ENCODE data around the gene SH3PXD2B. TPM values are rescaled to one million over a fixed set of nuclear protein-coding genes. Genes with fewer than 3 reads are reported as not detected.

The SH3PXD2B gene
- total RNA-seq, 6 experiments from 2014 or later: 2.5 to 6.8 (median 5.2) TPM

DNA sequence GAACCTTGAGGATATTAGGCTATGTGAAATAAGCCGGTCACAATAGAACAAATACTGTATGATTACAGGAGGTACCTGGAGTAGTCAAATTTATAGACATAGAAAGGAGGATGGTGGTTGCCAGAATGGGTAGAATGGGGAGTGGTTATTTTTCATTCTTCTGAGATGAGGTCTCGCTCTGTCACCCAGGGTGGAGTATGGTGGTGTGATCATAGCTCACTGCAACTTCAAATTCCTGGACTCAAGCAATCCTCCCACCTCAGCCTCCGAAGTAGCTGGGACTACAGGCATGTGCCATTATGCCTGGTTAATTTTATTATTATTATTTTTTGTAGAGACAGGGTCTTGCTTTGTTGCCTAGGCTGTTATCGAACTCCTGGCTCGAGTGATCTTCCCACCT lies 27.1 kb downstream of the SH3PXD2B start:
- H3K27ac ChIP-seq: no peak overlapping the region
- 94% methylated on average over 3 of the region's 5 CpGs for WGBS (ENCODE audit: insufficient coverage, low coverage, low lambda C conversion rate, missing lambda C conversion rate)
- DNase-seq: no peak
- H3K4me3 ChIP-seq: no peak overlapping the region
- intact Hi-C loops (cut with DNase I): no loop called here
- no peaks in the 10 kb centered on the region for H3K9me3 ChIP-seq
- H3K27me3 ChIP-seq: no peaks in the 10 kb centered on the region
- H3K4me1 ChIP-seq: no peaks in the 10 kb centered on the region
- TF ChIP-seq POLR2A (IDR thresholded peaks at IDR 0.05): no peak
- TF ChIP-seq, protein P1, sequence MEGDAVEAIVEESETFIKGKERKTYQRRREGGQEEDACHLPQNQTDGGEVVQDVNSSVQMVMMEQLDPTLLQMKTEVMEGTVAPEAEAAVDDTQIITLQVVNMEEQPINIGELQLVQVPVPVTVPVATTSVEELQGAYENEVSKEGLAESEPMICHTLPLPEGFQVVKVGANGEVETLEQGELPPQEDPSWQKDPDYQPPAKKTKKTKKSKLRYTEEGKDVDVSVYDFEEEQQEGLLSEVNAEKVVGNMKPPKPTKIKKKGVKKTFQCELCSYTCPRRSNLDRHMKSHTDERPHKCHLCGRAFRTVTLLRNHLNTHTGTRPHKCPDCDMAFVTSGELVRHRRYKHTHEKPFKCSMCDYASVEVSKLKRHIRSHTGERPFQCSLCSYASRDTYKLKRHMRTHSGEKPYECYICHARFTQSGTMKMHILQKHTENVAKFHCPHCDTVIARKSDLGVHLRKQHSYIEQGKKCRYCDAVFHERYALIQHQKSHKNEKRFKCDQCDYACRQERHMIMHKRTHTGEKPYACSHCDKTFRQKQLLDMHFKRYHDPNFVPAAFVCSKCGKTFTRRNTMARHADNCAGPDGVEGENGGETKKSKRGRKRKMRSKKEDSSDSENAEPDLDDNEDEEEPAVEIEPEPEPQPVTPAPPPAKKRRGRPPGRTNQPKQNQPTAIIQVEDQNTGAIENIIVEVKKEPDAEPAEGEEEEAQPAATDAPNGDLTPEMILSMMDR (IDR thresholded peaks at IDR 0.05): no peak
- H3K36me3 ChIP-seq: no peaks in the 10 kb centered on the region
- ATAC-seq: no peak

DNA sequence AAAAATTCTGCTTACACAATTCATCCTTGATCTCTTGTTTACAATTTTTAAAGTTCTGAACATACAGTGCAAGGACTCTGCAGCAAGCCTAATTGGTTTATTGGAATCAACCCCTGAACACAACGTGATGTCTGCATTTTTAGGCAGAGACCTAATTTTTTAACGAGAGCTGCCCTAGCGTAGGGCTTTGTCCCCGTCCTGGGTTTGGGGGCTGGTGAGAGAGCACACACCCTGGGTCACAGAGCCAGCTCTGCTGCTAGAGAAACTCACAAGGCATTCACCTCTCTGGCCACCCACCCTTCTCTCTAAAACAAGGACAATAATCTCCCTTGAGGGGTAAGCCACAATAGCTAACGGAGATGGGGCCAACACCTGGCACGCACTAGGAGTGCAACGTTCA lies 28.2 kb downstream of the SH3PXD2B start:
- H3K9me3 ChIP-seq: no peaks in the 10 kb centered on the region
- H3K4me1 ChIP-seq: peaks cover 0 to 7% (median 3%) of the 10 kb centered on the region in 4 donors
- no peaks in the 10 kb centered on the region for H3K27me3 ChIP-seq
- DNase-seq (no peak), ATAC-seq (no peak)
- no peak overlapping the region for H3K4me3 ChIP-seq
- WGBS (ENCODE audit: insufficient coverage, low coverage, low lambda C conversion rate, missing lambda C conversion rate): 85% methylated on average over 4 of the region's 7 CpGs
- TF ChIP-seq, protein P1 (IDR thresholded peaks at IDR 0.05): no peak
- no peak for TF ChIP-seq POLR2A (IDR thresholded peaks at IDR 0.05)
- intact Hi-C loops (cut with DNase I): no loop called here
- no peaks in the 10 kb centered on the region for H3K36me3 ChIP-seq
- no peak overlapping the region for H3K27ac ChIP-seq

DNA sequence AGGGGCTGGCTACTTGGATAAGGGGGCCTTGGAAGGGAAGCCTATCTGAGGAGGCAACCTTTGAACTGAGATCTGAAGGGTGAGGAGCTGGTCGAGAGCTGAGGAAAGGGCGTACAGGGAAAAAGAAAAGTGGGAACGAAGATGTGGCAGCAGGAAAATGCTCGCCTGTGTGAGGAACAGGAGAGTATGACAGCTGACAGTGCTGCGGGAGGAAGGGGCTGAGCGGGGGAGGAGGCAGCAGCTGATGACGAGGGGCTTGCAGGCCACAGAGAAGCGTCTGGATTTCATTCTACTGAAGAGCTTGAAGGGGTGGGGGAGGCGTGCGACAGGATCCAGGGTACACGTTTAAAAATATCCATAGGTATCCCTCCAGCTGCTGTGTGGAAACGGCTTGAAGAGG lies 28.9 kb downstream of the SH3PXD2B start:
- no peak overlapping the region for H3K4me3 ChIP-seq
- intact Hi-C loops (cut with DNase I): no loop called here
- no peak overlapping the region for H3K27ac ChIP-seq
- no peaks in the 10 kb centered on the region for H3K36me3 ChIP-seq
- no peaks in the 10 kb centered on the region for H3K27me3 ChIP-seq
- TF ChIP-seq, protein P1 (IDR thresholded peaks at IDR 0.05): no peak
- TF ChIP-seq POLR2A (IDR thresholded peaks at IDR 0.05): no peak
- H3K9me3 ChIP-seq: no peaks in the 10 kb centered on the region
- ATAC-seq (no peak), DNase-seq (no peak)
- H3K4me1 ChIP-seq: peaks cover 0 to 11% (median 5%) of the 10 kb centered on the region in 4 donors
- 83% methylated on average over 5 of the region's 12 CpGs for WGBS (ENCODE audit: insufficient coverage, low coverage, low lambda C conversion rate, missing lambda C conversion rate)

DNA sequence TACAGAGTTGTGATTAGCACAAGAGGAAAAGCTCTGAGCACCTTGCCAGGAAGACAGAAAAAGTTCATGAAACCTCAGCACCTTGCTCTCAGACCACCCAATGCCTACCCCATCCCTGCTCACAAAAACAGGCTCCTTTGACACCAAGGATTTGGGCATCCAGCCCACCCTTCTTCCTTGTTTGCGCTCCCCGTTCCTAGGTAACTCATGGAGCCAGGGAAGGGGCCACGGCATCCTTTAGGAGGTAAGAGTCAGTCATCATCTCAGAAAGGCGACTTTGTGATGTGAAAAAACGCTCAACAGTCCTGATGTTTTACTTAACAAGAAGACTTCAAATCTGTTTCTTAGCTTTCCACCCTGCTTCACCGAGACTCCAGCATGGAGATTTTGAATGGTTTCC lies 29.5 kb downstream of the SH3PXD2B start:
- TF ChIP-seq, protein P1 (IDR thresholded peaks at IDR 0.05): no peak
- no peaks in the 10 kb centered on the region for H3K36me3 ChIP-seq
- H3K4me1 ChIP-seq: peaks cover 0 to 17% (median 8%) of the 10 kb centered on the region in 4 donors
- ATAC-seq (no peak), DNase-seq (no peak)
- no peak overlapping the region for H3K27ac ChIP-seq
- no peak overlapping the region for H3K4me3 ChIP-seq
- H3K9me3 ChIP-seq: no peaks in the 10 kb centered on the region
- no peaks in the 10 kb centered on the region for H3K27me3 ChIP-seq
- WGBS (ENCODE audit: insufficient coverage, low coverage, low lambda C conversion rate, missing lambda C conversion rate): 88% methylated on average over 5 of the region's 6 CpGs
- intact Hi-C loops (cut with DNase I): no loop called here

GRCh38 chr5:172424111-172424490 lies 30.2 kb downstream of the SH3PXD2B start:
- ATAC-seq: no peak
- H3K4me1 ChIP-seq: peaks cover 0 to 24% (median 11%) of the 10 kb centered on the region in 4 donors
- intact Hi-C loops (cut with DNase I): no loop called here

More at GRCh38 chr5:172424111-172424490, 30.2 kb downstream of the SH3PXD2B start:
- H3K27me3 ChIP-seq: no peaks in the 10 kb centered on the region
- H3K36me3 ChIP-seq: no peaks in the 10 kb centered on the region
- no peak overlapping the region for H3K4me3 ChIP-seq
- H3K9me3 ChIP-seq: no peaks in the 10 kb centered on the region
- DNase-seq: no peak
- WGBS (ENCODE audit: insufficient coverage, low coverage, low lambda C conversion rate, missing lambda C conversion rate): 95% methylated on average over 3 of the region's 3 CpGs
- TF ChIP-seq, protein P1 (IDR thresholded peaks at IDR 0.05): no peak
- no peak for TF ChIP-seq POLR2A (IDR thresholded peaks at IDR 0.05)
- no peak overlapping the region for H3K27ac ChIP-seq

All from right lobe of liver (tissue), 6 donors.